ENCODE results near the gene CD40LG.

The CD40LG gene

DNA sequence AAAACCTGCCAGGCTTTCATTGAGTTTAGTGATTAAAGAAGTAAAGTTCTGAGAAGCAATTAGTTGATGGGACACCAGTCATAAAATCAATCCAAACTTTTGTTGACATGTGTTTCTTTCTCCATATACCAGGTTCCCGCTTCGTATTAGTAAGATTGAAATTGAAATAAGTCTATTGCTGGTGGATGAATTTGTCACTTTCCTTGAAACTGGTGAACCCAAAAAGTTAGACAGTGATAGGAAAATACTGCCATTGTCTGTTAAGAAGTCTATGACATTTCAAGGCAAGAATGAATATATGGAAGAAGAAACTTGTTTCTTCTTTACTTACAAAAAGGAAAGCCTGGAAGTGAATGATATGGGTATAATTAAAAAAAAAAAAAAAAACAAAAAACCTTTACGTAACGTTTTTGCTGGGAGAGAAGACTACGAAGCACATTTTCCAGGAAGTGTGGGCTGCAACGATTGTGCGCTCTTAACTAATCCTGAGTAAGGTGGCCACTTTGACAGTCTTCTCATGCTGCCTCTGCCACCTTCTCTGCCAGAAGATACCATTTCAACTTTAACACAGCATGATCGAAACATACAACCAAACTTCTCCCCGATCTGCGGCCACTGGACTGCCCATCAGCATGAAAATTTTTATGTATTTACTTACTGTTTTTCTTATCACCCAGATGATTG lies at the start of gene CD40LG:
Gene CD40LG, plus strand, starts transcription at position 482 of the 684 bp plus-strand sequence. Its CDS starts 91 bp downstream, at position 573.
- Mint-ChIP-seq H3K4me1 (peaks cover 46% of the 10 kb centered on the region), H3K27me3 (no peaks in the 10 kb centered on the region), H3K4me3 (peak within 1 kb of the TSS; percentile 39 to 77), H3K9me3 (peaks cover 0 to 4% of the 10 kb centered on the region in 2 donors), H3K27ac (peak within 1 kb of the TSS; percentile 86 to 97)
- DNase-seq (no peak), ATAC-seq (no peak)

GRCh38 chrX:136598631-136599030 lies 49.3 kb upstream of the CD40LG start:
- peak; percentile 84 for ATAC-seq
- peaks cover 24% of the 10 kb centered on the region for H3K4me1 Mint-ChIP-seq
- DNase-seq = peak in 1 of 2 donors; percentile 22
- H3K4me3 Mint-ChIP-seq = peak overlapping the region; percentile 54 to 55
- H3K9me3 Mint-ChIP-seq = peaks cover 2 to 12% of the 10 kb centered on the region in 2 donors
- H3K27ac Mint-ChIP-seq = no peak overlapping the region
- no peaks in the 10 kb centered on the region for H3K27me3 Mint-ChIP-seq

DNA sequence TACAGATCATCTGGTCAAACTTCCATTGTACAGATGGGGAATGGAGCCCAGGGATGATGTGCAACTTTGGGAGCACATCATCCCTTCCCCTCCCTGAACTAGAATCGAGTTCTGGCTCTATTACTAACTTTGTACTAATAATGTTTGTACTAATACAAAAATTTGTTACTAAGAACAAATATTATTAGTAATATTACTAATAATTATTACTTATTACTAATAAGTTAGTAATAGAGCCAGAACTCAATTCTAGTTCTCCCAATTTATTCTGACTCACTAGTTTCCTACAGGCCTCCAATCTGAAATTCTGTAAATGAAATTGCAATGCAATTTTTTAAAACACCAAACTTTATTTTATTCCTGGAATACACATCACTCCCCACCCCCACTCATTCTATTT lies 47.9 kb upstream of the CD40LG start:
- no peak overlapping the region for H3K27ac Mint-ChIP-seq
- peaks cover 24% of the 10 kb centered on the region for H3K4me1 Mint-ChIP-seq
- H3K9me3 Mint-ChIP-seq = no peaks in the 10 kb centered on the region
- H3K27me3 Mint-ChIP-seq = no peaks in the 10 kb centered on the region
- no peak for DNase-seq
- no peak overlapping the region for H3K4me3 Mint-ChIP-seq
- ATAC-seq = no peak

GRCh38 chrX:136607236-136607635 lies 40.7 kb upstream of the CD40LG start:
- Mint-ChIP-seq H3K27ac (no peak overlapping the region), H3K4me1 (peaks cover 19% of the 10 kb centered on the region), H3K4me3 (no peak overlapping the region), H3K27me3 (no peaks in the 10 kb centered on the region), H3K9me3 (peaks cover 5 to 7% of the 10 kb centered on the region in 2 donors)
- DNase-seq (no peak), ATAC-seq (no peak)

GRCh38 chrX:136608295-136608933 lies 39.5 kb upstream of the CD40LG start:
- DNase-seq (peak in 1 of 2 donors; percentile 43), ATAC-seq (peak; percentile 78)
- Mint-ChIP-seq H3K9me3 (peaks cover 5 to 7% of the 10 kb centered on the region in 2 donors), H3K27ac (no peak overlapping the region), H3K4me1 (peaks cover 19% of the 10 kb centered on the region), H3K4me3 (no peak overlapping the region), H3K27me3 (no peaks in the 10 kb centered on the region)

- ATAC-seq (peak; percentile 93), DNase-seq (peak in 1 of 2 donors; percentile 48)
- H3K4me3 Mint-ChIP-seq = peak overlapping the region; percentile 18 to 44
- H3K4me1 Mint-ChIP-seq = peaks cover 31% of the 10 kb centered on the region
- no peaks in the 10 kb centered on the region for H3K9me3 Mint-ChIP-seq
- no peaks in the 10 kb centered on the region for H3K27me3 Mint-ChIP-seq
- peak overlapping the region; percentile 6 to 93 for H3K27ac Mint-ChIP-seq
Measured at GRCh38 chrX:136616987-136617685, 30.8 kb upstream of the CD40LG start.

GRCh38 chrX:136619899-136620505 lies 28.0 kb upstream of the CD40LG start:
- Mint-ChIP-seq H3K4me3 (peak overlapping the region in 1 of 2 donors; percentile 10), H3K9me3 (peaks cover 0 to 3% of the 10 kb centered on the region in 2 donors), H3K27ac (peak overlapping the region in 1 of 2 donors; percentile 74), H3K27me3 (no peaks in the 10 kb centered on the region), H3K4me1 (peaks cover 53% of the 10 kb centered on the region)
- ATAC-seq = peak; percentile 78
- DNase-seq = peak in 1 of 2 donors; percentile 61

- ATAC-seq (no peak), DNase-seq (no peak)
- H3K27ac Mint-ChIP-seq = no peak overlapping the region
- no peak overlapping the region for H3K4me3 Mint-ChIP-seq
- H3K4me1 Mint-ChIP-seq = peaks cover 56% of the 10 kb centered on the region
- H3K27me3 Mint-ChIP-seq = no peaks in the 10 kb centered on the region
- H3K9me3 Mint-ChIP-seq = peaks cover 0 to 3% of the 10 kb centered on the region in 2 donors
Measured at GRCh38 chrX:136620780-136621179, 27.2 kb upstream of the CD40LG start.

DNA sequence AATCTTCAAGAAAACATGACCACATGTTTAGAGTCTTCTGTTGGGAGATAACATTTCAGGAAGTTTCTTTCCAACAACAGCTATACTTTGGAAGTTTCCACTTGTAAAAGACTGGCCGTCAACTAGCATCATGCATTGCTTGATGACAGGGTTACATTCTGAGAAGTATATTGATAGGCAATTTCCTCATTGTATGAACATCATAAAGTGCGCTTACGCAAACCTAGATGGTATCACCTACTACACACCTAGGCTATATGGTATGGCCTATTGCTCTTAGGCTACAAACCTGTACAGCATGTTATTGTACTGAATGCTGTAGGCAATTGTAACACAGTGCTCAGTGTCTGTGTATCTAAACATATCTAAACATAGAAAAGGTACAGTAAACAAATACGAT lies 25.4 kb upstream of the CD40LG start:
- H3K27me3 Mint-ChIP-seq = no peaks in the 10 kb centered on the region
- H3K4me3 Mint-ChIP-seq = no peak overlapping the region
- DNase-seq = no peak
- H3K9me3 Mint-ChIP-seq = peaks cover 0 to 3% of the 10 kb centered on the region in 2 donors
- ATAC-seq = no peak
- H3K27ac Mint-ChIP-seq = no peak overlapping the region
- H3K4me1 Mint-ChIP-seq = peaks cover 74% of the 10 kb centered on the region

GRCh38 chrX:136623396-136623795 lies 24.6 kb upstream of the CD40LG start:
- Mint-ChIP-seq H3K27ac (peak overlapping the region; percentile 65 to 88), H3K4me3 (peak overlapping the region; percentile 29 to 39), H3K4me1 (peaks cover 75% of the 10 kb centered on the region), H3K9me3 (peaks cover 0 to 3% of the 10 kb centered on the region in 2 donors), H3K27me3 (no peaks in the 10 kb centered on the region)
- ATAC-seq (peak; percentile 66), DNase-seq (peak; percentile 41 to 64)

GRCh38 chrX:136625246-136625645 lies 22.7 kb upstream of the CD40LG start:
- DNase-seq (no peak), ATAC-seq (no peak)
- Mint-ChIP-seq H3K4me3 (no peak overlapping the region), H3K4me1 (peaks cover 74% of the 10 kb centered on the region), H3K9me3 (peaks cover 0 to 3% of the 10 kb centered on the region in 2 donors), H3K27ac (no peak overlapping the region), H3K27me3 (no peaks in the 10 kb centered on the region)

DNA sequence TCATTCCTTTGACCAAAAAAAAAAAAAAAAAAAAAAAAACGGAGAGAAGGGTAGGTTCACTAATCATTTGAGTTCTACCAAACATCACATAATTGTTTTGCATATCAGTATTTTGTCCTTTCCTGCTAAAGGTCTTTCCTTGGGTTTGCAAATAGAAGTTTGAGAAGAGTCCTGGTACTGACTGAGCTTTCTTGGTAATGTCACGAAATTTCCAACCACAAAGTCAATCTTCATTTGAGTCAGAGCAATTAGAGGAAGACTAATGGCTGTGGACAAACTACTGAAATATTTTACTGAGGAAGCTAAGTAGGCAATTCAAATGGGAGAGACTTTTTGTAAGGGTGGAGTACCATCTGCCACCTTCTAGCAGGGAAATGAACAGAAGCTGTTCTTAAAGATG lies 21.7 kb upstream of the CD40LG start:
- H3K27me3 Mint-ChIP-seq = no peaks in the 10 kb centered on the region
- peaks cover 0 to 3% of the 10 kb centered on the region in 2 donors for H3K9me3 Mint-ChIP-seq
- H3K27ac Mint-ChIP-seq = peak overlapping the region; percentile 75 to 96
- DNase-seq = no peak
- peak; percentile 42 for ATAC-seq
- H3K4me3 Mint-ChIP-seq = peak overlapping the region; percentile 56 to 61
- peaks cover 79% of the 10 kb centered on the region for H3K4me1 Mint-ChIP-seq

DNA sequence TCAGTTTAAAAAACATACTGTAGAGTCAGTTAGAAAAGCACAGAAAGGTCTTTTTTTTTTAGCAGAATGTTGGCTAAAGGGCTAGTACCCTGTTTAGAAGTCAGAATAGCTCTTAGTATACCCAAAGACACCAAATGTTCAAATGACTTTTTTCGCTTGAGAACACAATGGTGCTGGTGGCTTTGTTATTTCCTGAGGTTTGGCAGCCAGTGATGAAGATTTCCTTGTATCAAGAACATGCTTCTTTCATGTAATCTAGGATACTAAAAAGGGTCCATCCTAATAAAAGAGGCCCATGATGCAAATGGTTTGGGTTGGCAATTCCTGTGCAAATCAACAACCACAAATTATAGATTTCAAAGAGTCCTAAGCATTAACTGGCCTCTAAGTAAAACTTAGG lies 21.1 kb upstream of the CD40LG start:
- Mint-ChIP-seq H3K4me1 (peaks cover 80% of the 10 kb centered on the region), H3K27ac (peak overlapping the region; percentile 42 to 84), H3K4me3 (peak overlapping the region in 1 of 2 donors; percentile 61), H3K27me3 (no peaks in the 10 kb centered on the region), H3K9me3 (peaks cover 0 to 3% of the 10 kb centered on the region in 2 donors)
- no peak for DNase-seq
- ATAC-seq = no peak

DNA sequence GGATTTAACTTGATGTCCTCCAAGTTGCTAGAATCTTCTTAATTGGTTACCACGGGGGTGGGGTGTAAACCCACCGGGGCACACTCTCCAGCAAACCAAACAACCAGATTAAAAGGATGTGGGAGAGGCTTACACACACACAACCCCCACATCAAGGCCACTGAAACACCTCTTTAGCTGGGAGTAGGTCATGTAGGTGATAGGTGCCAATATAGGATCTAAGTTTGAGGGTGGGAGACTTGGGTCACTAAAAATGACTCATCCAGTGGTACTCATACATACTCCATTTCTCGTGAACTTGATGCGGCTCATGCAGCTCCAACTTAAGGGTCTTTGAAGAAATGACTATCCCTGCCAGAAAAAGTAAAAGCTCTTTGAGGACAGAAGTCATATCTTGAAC lies 20.5 kb upstream of the CD40LG start:
- DNase-seq (peak; percentile 36 to 62), ATAC-seq (peak; percentile 92)
- Mint-ChIP-seq H3K27ac (peak overlapping the region; percentile 42 to 84), H3K4me3 (peak overlapping the region in 1 of 2 donors; percentile 51), H3K9me3 (peaks cover 0 to 3% of the 10 kb centered on the region in 2 donors), H3K4me1 (peaks cover 86% of the 10 kb centered on the region), H3K27me3 (no peaks in the 10 kb centered on the region)

GRCh38 chrX:136629084-136629750 lies 18.7 kb upstream of the CD40LG start:
- Mint-ChIP-seq H3K9me3 (peaks cover 0 to 3% of the 10 kb centered on the region in 2 donors), H3K27ac (no peak overlapping the region), H3K27me3 (no peaks in the 10 kb centered on the region), H3K4me1 (peaks cover 83% of the 10 kb centered on the region), H3K4me3 (no peak overlapping the region)
- DNase-seq (no peak), ATAC-seq (no peak)
